ENCODE data around the gene PPAN.
A peak's percentile ranks its signal among the peaks of the same experiment; 100 is the strongest.

Gene PPAN, protein sequence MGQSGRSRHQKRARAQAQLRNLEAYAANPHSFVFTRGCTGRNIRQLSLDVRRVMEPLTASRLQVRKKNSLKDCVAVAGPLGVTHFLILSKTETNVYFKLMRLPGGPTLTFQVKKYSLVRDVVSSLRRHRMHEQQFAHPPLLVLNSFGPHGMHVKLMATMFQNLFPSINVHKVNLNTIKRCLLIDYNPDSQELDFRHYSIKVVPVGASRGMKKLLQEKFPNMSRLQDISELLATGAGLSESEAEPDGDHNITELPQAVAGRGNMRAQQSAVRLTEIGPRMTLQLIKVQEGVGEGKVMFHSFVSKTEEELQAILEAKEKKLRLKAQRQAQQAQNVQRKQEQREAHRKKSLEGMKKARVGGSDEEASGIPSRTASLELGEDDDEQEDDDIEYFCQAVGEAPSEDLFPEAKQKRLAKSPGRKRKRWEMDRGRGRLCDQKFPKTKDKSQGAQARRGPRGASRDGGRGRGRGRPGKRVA

DNA sequence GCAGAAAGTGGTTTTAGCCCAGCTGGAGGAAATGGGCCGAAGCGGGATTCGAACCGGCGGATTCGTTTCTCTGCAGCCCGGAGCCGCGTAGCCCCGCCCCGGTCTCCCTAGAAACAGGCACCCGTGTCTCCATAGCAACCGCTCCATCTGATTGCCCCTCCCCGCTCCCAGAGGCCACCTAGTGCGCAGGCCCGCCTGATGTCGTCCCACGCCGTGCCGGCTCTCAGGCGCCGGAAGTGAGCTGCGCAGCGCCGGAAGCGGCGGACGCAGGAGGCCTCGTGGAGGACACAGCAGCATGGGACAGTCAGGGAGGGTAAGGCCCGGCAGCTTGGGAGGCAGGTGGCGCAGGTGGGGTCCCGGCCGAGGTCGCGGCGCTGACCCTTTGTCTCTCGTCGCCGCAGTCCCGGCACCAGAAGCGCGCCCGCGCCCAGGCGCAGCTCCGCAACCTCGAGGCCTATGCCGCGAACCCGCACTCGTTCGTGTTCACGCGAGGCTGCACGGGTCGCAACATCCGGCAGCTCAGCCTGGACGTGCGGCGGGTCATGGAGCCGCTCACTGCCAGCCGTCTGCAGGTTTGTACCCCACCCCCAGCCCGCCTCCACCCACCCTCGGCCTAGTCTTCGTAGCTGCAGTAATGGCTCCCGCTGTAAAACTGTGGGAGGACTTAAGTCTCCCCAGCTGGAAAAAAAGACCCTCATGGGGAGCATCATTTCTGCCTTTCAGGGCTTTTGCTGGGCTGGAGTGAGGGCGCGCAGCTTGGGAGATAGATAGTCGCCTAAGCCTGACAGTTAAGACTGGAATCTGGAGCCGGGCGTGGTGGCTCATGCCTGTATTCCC is at the start of gene PPAN:
PPAN (plus strand) TSS at position 263 of the 837 bp plus-strand sequence; CDS start at position 296, 33 bp downstream.
- peaks cover 84 to 92% (median 90%) of the 10 kb centered on the region in 10 experiments for H3K4me1 ChIP-seq

DNA sequence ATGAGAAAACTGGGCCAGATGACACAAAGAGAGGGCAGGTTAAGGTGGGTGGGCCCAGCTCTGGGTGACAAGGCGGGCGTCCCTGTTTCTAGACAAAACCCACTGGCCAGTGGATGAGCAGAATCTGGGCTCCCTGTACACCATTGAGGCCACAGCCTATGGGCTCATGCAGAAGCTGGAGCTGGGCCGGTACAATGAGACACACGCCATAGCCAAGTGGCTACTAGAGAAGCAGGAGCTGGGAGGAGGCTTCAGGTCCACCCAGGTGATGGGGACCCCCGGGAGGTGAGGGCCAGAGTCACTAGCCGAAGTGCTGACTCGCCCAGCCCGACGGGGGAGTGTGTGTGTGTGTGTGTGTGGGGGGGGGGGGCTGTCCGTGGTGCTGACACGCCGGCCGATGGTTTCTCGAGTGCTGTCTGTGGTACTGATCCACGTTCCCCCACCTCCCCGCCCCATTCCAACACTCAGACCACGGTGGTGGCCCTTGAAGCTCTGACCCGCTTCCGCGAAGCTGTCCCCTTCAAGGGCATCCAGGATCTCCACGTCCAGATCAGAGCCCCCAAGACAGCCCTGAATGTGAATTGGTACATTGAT is 44.3 kb upstream of the PPAN start:
- Histone ChIP-seq H3K9ac (no peak overlapping the region), H3K4me3 (no peak overlapping the region), H3K4me1 (no peaks in the 10 kb centered on the region), H3K27ac (no peak overlapping the region), H3K36me3 (no peaks in the 10 kb centered on the region), H4K20me1 (no peaks in the 10 kb centered on the region), H3K9me3 (replicated peaks in 1 of 11) (no peaks in the 10 kb centered on the region), H3K4me2 (no peak overlapping the region), H3K27me3 (no peaks in the 10 kb centered on the region)
- TF ChIP-seq Cebpa-rat (IDR thresholded peaks at IDR 0.05), result no peak

More for the DNA sequence above, at the start of gene PPAN:
- Histone ChIP-seq H3K4me3 (peak within 1 kb of the TSS; percentile 70 to 98 (median 93)), H3K4me2 (peak within 1 kb of the TSS; percentile 84 to 100 (median 98)), H3K9me3 (replicated peaks in 1 of 11) (no peaks in the 10 kb centered on the region), H3K9ac (peak within 1 kb of the TSS; percentile 84 to 99 (median 96)), H3K27ac (peak within 1 kb of the TSS; percentile 72 to 99 (median 97)), H3K36me3 (peaks cover 39 to 47% (median 45%) of the 10 kb centered on the region in 11 experiments), H3K27me3 (no peaks in the 10 kb centered on the region), H4K20me1 (peaks cover 0 to 44% (median 0%) of the 10 kb centered on the region in 11 experiments; a peak in 8 of 22 replicates)
- no peak for TF ChIP-seq Cebpa-rat (IDR thresholded peaks at IDR 0.05)

DNA sequence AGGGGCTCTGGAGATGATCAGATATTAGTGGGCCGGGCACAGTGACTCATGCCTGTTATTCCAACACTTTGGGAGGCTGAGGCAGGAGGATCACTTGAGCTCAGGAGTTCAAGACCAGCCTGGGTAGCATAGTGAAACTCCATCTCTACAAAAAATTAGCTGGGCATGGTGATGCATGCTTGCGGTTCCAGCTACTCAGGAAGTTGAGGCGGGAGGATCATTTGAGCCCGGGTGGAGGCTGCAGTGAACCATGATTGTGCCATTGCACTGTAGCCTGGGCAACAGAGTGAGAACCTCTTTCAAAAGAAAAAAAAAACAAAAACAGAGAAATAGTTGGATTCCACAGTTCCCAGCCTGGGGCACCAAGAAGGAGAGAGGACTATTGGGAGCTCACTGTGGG is 38.0 kb upstream of the PPAN start:
- H4K20me1 ChIP-seq, result no peaks in the 10 kb centered on the region
- no peak overlapping the region for H3K4me3 ChIP-seq
- no peaks in the 10 kb centered on the region for H3K27me3 ChIP-seq
- H3K36me3 ChIP-seq, result no peaks in the 10 kb centered on the region
- TF ChIP-seq Cebpa-rat (IDR thresholded peaks at IDR 0.05), result no peak
- peak overlapping the region in 2 of 11 experiments; percentile 6 to 60; a peak in 3 of 22 replicates for H3K27ac ChIP-seq
- H3K9ac ChIP-seq, result no peak overlapping the region
- H3K4me1 ChIP-seq, result peaks cover 13 to 34% (median 15%) of the 10 kb centered on the region in 10 experiments; a peak in 19 of 20 replicates
- peak overlapping the region; percentile 2 to 50 (median 22); a peak in 11 of 22 replicates for H3K4me2 ChIP-seq
- H3K9me3 ChIP-seq (replicated peaks in 1 of 11), result peaks cover under 1 to 4% (median 3%) of the 10 kb centered on the region in 11 experiments; a peak in 16 of 22 replicates

DNA sequence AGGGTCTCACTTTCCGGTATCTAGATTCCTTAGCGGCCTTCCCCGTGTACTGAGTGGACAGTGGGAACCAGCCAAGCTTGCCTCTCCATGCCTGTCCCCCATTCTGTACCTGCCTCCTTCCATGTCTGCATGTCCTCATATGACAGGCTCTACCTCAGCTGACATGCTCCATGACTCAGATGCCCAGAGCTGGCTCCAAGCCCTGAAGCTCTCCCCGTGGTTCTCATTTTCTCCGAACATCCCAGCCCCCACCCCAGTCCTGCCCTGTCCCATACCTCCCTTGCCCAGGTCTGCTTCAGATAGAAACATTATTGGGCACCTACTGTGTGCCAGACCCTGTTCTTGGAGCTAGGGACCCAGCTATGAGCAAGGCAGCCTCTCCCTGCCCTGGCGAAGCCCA is 37.1 kb upstream of the PPAN start:
- Histone ChIP-seq H3K9me3 (replicated peaks in 1 of 11) (peaks cover 9 to 13% (median 11%) of the 10 kb centered on the region in 11 experiments), H4K20me1 (no peaks in the 10 kb centered on the region), H3K36me3 (no peaks in the 10 kb centered on the region; a peak in 1 of 22 replicates), H3K4me1 (peaks cover 13 to 34% (median 15%) of the 10 kb centered on the region in 10 experiments; a peak in 19 of 20 replicates), H3K9ac (no peak overlapping the region), H3K4me3 (no peak overlapping the region), H3K27me3 (no peaks in the 10 kb centered on the region), H3K27ac (peak overlapping the region in 2 of 11 experiments; percentile 6 to 60; a peak in 2 of 22 replicates), H3K4me2 (peak overlapping the region in 8 of 11 experiments; percentile 2 to 50 (median 14); a peak in 4 of 22 replicates)
- TF ChIP-seq Cebpa-rat (IDR thresholded peaks at IDR 0.05), result no peak

DNA sequence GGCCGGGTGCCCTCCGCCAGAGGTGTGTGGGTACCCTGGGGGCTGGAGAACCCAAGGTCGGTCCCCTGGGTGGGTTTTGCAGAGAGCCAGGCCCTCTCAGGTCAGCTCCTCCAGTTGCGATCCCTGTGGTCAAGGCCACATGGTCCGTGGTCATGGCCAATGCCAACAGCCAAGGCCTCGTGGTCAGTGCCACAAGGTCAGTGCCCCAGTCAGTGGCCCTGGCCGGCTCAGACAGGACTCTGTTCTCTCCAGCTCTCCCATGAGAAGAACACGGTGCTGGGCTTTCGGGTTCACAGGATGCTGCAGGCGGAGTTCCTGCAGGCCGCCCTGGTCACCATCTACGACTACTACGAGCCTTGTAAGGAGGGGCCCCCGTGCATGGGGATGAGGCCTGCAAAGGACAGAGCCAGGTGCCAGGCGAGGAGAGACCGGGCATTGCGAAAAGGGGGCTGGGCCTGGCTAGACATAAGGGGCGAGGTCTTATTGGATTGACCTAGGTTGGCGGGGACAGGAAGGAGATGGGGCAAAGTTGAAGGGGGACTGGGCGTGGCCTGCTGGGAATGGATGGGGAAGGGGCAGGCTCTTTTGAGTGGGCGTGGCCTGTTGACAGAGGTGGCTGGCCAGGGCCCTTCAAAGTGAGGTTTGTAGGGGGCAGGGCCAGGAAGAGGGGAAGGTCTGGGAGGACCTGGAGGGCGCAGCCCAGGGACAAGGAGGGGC is 35.3 kb upstream of the PPAN start:
- Histone ChIP-seq H3K36me3 (no peaks in the 10 kb centered on the region; a peak in 1 of 22 replicates), H3K4me1 (peaks cover 13 to 34% (median 15%) of the 10 kb centered on the region in 10 experiments; a peak in 19 of 20 replicates), H3K9ac (no peak overlapping the region), H3K27me3 (no peaks in the 10 kb centered on the region), H3K4me3 (no peak overlapping the region), H3K4me2 (peak overlapping the region in 3 of 11 experiments; percentile 11 to 21 (median 14); a peak in 2 of 22 replicates), H4K20me1 (no peaks in the 10 kb centered on the region), H3K9me3 (replicated peaks in 1 of 11) (peaks cover 11 to 19% (median 17%) of the 10 kb centered on the region in 11 experiments), H3K27ac (no peak overlapping the region)
- no peak for TF ChIP-seq Cebpa-rat (IDR thresholded peaks at IDR 0.05)

DNA sequence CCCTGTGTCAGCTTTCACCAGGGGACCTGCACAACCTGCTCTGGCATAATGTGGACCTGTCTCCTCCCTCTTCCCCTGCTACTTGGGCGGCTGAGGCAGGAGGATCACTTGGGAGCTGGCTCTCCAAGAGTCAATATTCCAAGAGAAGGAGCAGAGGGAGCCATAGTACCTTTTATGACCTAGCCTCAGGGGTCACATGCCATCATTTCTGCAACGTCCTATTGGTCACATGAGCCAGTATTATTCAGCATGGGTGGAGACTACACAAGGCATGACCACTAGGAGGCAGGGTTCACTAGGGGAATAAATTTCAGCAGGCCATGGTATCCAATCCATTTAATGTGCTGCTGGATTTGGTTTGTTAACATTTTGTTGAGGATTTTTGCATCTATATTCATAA is 32.0 kb upstream of the PPAN start:
- no peaks in the 10 kb centered on the region; a peak in 1 of 22 replicates for H3K36me3 ChIP-seq
- no peak for TF ChIP-seq Cebpa-rat (IDR thresholded peaks at IDR 0.05)
- peaks cover 11 to 19% (median 17%) of the 10 kb centered on the region in 11 experiments for H3K9me3 ChIP-seq (replicated peaks in 1 of 11)
- peaks cover 0 to 28% (median 0%) of the 10 kb centered on the region in 10 experiments; a peak in 8 of 20 replicates for H3K4me1 ChIP-seq
- no peak overlapping the region for H3K4me2 ChIP-seq
- no peak overlapping the region for H3K9ac ChIP-seq
- H3K27me3 ChIP-seq, result no peaks in the 10 kb centered on the region
- H4K20me1 ChIP-seq, result no peaks in the 10 kb centered on the region
- no peak overlapping the region for H3K27ac ChIP-seq
- no peak overlapping the region for H3K4me3 ChIP-seq

DNA sequence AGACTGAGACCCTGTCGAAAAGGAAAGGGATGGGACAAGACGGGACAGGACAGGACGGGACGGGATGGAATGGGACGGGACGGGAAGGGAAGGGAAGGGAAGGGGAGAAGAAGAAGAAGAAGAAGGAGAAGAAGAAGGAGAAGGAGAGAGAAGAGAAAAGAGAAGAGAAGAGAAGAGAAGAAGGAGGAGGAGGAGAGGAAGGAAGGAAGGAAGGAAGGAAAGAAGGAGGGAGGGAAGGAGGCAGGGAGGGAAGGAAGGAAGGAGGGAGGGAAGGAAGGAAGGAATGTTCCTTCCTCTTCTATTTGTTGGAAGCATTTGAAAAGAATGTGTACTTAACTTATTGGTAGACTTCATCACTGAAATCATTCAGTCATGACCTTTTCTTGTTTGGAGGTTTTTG is 29.6 kb upstream of the PPAN start:
- no peak overlapping the region for H3K4me3 ChIP-seq
- no peak for TF ChIP-seq Cebpa-rat (IDR thresholded peaks at IDR 0.05)
- no peaks in the 10 kb centered on the region; a peak in 1 of 22 replicates for H3K36me3 ChIP-seq
- no peak overlapping the region for H3K27ac ChIP-seq
- no peak overlapping the region for H3K4me2 ChIP-seq
- H3K27me3 ChIP-seq, result no peaks in the 10 kb centered on the region
- H4K20me1 ChIP-seq, result no peaks in the 10 kb centered on the region
- H3K9me3 ChIP-seq (replicated peaks in 1 of 11), result peaks cover 11 to 19% (median 17%) of the 10 kb centered on the region in 11 experiments
- no peak overlapping the region for H3K9ac ChIP-seq
- peaks cover 0 to 12% (median under 1%) of the 10 kb centered on the region in 10 experiments; a peak in 7 of 20 replicates for H3K4me1 ChIP-seq

DNA sequence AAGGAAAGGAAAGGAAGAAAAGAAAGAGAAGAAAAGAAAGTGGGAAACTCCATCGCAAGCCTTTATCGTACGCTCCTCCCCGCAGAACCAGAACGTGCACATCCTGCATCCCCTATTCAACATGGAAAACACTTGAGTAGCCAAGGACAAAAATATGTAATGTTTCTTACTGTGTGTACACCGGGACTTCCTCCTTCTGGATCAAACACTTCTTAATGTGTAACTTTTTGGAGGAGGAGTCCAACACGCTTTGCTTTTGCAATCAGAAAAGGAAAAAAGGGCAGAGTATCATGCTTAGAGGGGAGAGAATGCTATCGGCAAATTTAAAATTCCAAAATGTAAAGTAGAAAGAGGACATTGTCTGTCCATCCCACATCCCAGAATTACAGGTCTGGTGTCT is 27.8 kb upstream of the PPAN start:
- H3K9me3 ChIP-seq (replicated peaks in 1 of 11), result peaks cover 9 to 16% (median 12%) of the 10 kb centered on the region in 11 experiments
- peaks cover 0 to 19% (median 4%) of the 10 kb centered on the region in 10 experiments; a peak in 9 of 20 replicates for H3K4me1 ChIP-seq
- TF ChIP-seq Cebpa-rat (IDR thresholded peaks at IDR 0.05), result no peak
- H3K4me2 ChIP-seq, result 0 out of 22 replicates have a peak overlapping the region, but pooled peaks of 1 of the 11 experiments have one; percentile 6
- H4K20me1 ChIP-seq, result no peaks in the 10 kb centered on the region
- no peak overlapping the region for H3K4me3 ChIP-seq
- no peak overlapping the region for H3K27ac ChIP-seq
- no peaks in the 10 kb centered on the region; a peak in 1 of 22 replicates for H3K36me3 ChIP-seq
- H3K27me3 ChIP-seq, result no peaks in the 10 kb centered on the region
- no peak overlapping the region for H3K9ac ChIP-seq

All from BLaER1 treated with 17β-estradiol and CSF1 and Interleukin-3, amounts not matched to agents 10 nM and 100 nM (cell line).